HFFc6 (cell line): Measurements from ENCODE around the gene GARIN5A. TPM values are rescaled to one million over a fixed set of nuclear protein-coding genes. Genes with fewer than 3 reads are reported as not detected.

Experiments
- DNase-seq: peaks from one replicate; pipeline ENCODE4 v3.0.0-alpha.2; 2018
- H3K27ac Mint-ChIP-seq: 2 replicates; pipeline ENCODE4 v1.8.0; 2020; ENCODE audit warnings: mild to moderate bottlenecking, mixed read lengths
- H3K27me3 Mint-ChIP-seq: 2 replicates; pipeline ENCODE4 v1.8.0; 2021; ENCODE audit warnings: mild to moderate bottlenecking, moderate library complexity, mixed read lengths; ENCODE audit not compliant: insufficient read depth
- H3K36me3 Mint-ChIP-seq: 2 replicates; pipeline ENCODE4 v1.8.0; 2021; ENCODE audit warnings: low read depth, mixed read lengths
- H3K4me1 Mint-ChIP-seq: 2 replicates; pipeline ENCODE4 v1.8.0; 2020; ENCODE audit warnings: low read depth, mixed read lengths
- H3K4me3 Mint-ChIP-seq: 2 replicates; pipeline ENCODE4 v1.8.0; 2020; ENCODE audit warnings: mild to moderate bottlenecking, moderate library complexity, mixed read lengths
- H3K9me3 Mint-ChIP-seq: 2 replicates; pipeline ENCODE4 v1.8.0; 2020; ENCODE audit warnings: mild to moderate bottlenecking, mixed read lengths
- total RNA-seq, 6 experiments: library from RNA; stranded (reverse); fragmentation: NEBNext Ultra II Directional; extraction: Animal tissue kit (Norgen Biotek cat#: 25700); gene quantifications; 2 replicates in 1 of 6; 3 replicates in 5 of 6; pipeline ENCODE4 v1.2.3, GENCODE V29; 2021
- TF ChIP-seq, protein P1 (sequence below): fragments of 200-600 bp; sonication (generic); IDR thresholded peaks from 2 replicates; pipeline ENCODE4 v1.5.0; 2021; ENCODE audit warnings: antibody characterized with exemption, mild to moderate bottlenecking

Gene GARIN5A
- total RNA-seq, 6 experiments from 2014 or later = 0.16 to 1.5 (median 0.28) TPM; not detected in 1

- Mint-ChIP-seq H3K27me3 (peaks cover 37% of the 10 kb centered on the region), H3K4me3 (no peak overlapping the region), H3K36me3 (no peaks in the 10 kb centered on the region), H3K27ac (no peak overlapping the region), H3K9me3 (no peaks in the 10 kb centered on the region), H3K4me1 (no peaks in the 10 kb centered on the region)
- TF ChIP-seq, protein P1, sequence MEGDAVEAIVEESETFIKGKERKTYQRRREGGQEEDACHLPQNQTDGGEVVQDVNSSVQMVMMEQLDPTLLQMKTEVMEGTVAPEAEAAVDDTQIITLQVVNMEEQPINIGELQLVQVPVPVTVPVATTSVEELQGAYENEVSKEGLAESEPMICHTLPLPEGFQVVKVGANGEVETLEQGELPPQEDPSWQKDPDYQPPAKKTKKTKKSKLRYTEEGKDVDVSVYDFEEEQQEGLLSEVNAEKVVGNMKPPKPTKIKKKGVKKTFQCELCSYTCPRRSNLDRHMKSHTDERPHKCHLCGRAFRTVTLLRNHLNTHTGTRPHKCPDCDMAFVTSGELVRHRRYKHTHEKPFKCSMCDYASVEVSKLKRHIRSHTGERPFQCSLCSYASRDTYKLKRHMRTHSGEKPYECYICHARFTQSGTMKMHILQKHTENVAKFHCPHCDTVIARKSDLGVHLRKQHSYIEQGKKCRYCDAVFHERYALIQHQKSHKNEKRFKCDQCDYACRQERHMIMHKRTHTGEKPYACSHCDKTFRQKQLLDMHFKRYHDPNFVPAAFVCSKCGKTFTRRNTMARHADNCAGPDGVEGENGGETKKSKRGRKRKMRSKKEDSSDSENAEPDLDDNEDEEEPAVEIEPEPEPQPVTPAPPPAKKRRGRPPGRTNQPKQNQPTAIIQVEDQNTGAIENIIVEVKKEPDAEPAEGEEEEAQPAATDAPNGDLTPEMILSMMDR = no peak
- DNase-seq = no peak
These were observed 38.7 kb downstream of the GARIN5A start for GRCh38 chr19:50437862-50438449.

GRCh38 chr19:50435627-50436026 lies 41.0 kb downstream of the GARIN5A start:
- Mint-ChIP-seq H3K27ac (no peak overlapping the region), H3K4me3 (no peak overlapping the region), H3K36me3 (no peaks in the 10 kb centered on the region), H3K4me1 (peaks cover 10% of the 10 kb centered on the region), H3K27me3 (peaks cover 39% of the 10 kb centered on the region), H3K9me3 (no peaks in the 10 kb centered on the region)
- TF ChIP-seq, protein P1 = no peak
- no peak for DNase-seq

DNA sequence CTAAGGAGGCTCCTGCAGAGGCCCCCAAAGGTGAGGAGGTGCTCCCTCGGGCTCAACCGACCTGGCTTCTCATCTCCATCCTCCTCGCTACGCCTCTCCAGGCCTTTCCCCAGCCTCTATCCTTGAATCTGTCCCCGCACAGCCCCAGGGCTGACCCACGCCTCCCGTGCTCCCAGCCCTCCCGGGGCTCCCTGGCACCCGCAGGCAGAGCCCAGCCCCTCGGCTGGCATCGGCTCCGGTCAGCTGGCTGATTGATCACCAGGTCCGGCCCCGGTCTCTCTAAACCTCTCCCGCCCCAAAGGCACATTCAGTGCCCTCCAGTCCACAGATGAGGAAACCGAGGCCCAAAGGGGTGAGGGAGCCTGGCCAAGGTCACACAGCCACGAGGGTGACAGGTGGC lies 41.4 kb downstream of the GARIN5A start:
- Mint-ChIP-seq H3K27me3 (peaks cover 36% of the 10 kb centered on the region), H3K36me3 (no peaks in the 10 kb centered on the region), H3K4me3 (no peak overlapping the region), H3K4me1 (peaks cover 10% of the 10 kb centered on the region), H3K27ac (no peak overlapping the region), H3K9me3 (no peaks in the 10 kb centered on the region)
- no peak for DNase-seq
- TF ChIP-seq, protein P1 = no peak

- Mint-ChIP-seq H3K36me3 (no peaks in the 10 kb centered on the region), H3K4me1 (peaks cover 10% of the 10 kb centered on the region), H3K4me3 (no peak overlapping the region), H3K9me3 (no peaks in the 10 kb centered on the region), H3K27me3 (peaks cover 37% of the 10 kb centered on the region), H3K27ac (no peak overlapping the region)
- TF ChIP-seq, protein P1 = no peak
- DNase-seq = no peak
These were observed 42.1 kb downstream of the GARIN5A start for GRCh38 chr19:50434525-50434924.

- DNase-seq = no peak
- Mint-ChIP-seq H3K4me3 (no peak overlapping the region), H3K9me3 (no peaks in the 10 kb centered on the region), H3K27me3 (peaks cover 42% of the 10 kb centered on the region), H3K36me3 (no peaks in the 10 kb centered on the region), H3K27ac (no peak overlapping the region), H3K4me1 (peaks cover 10% of the 10 kb centered on the region)
- TF ChIP-seq, protein P1 = no peak
These were observed 43.2 kb downstream of the GARIN5A start for GRCh38 chr19:50433201-50434180.
